AG20443 (cell line): ENCODE data around the gene CREB3.

Experiments
- DNase-seq: peaks from one replicate; pipeline ENCODE4 v3.0.0; 2012; ENCODE audit warnings: low spot score, mixed read lengths

Gene CREB3

GRCh38 chr9:35732185-35732799 lies at the start of gene CREB3, which contains the start of gene TLN1:
Gene CREB3 (plus strand): TSS chr9:35732666. CDS start chr9:35732773, 107 bp downstream.
Gene TLN1 (minus strand): TSS chr9:35732195. CDS start chr9:35725694, 6,501 bp downstream.
- DNase-seq, result peak; percentile 95

GRCh38 chr9:35683323-35683722 lies 49.1 kb upstream of the CREB3 start:
- no peak for DNase-seq

- DNase-seq, result no peak
These were observed 47.5 kb upstream of the CREB3 start for GRCh38 chr9:35684921-35685320.

GRCh38 chr9:35685506-35685905 lies 47.0 kb upstream of the CREB3 start:
- DNase-seq, result no peak

GRCh38 chr9:35686222-35687203 lies 46.0 kb upstream of the CREB3 start:
- DNase-seq, result no peak

GRCh38 chr9:35687306-35687705 lies 45.2 kb upstream of the CREB3 start:
- no peak for DNase-seq

- no peak for DNase-seq
These were observed 44.4 kb upstream of the CREB3 start for GRCh38 chr9:35687972-35688557.

GRCh38 chr9:35688558-35689541 lies 43.6 kb upstream of the CREB3 start:
- DNase-seq, result peak; percentile 54

GRCh38 chr9:35689542-35690293 lies 42.7 kb upstream of the CREB3 start, which contains the start of gene TPM2:
Gene TPM2 (minus strand): TSS chr9:35689925. CDS start chr9:35689817, 108 bp downstream.
- peak; percentile 92 for DNase-seq

GRCh38 chr9:35690294-35690613 lies 42.2 kb upstream of the CREB3 start:
- DNase-seq, result no peak

- DNase-seq, result peak; percentile 87
These were observed 41.7 kb upstream of the CREB3 start for GRCh38 chr9:35690614-35691333.

- no peak for DNase-seq
These were observed 41.2 kb upstream of the CREB3 start for GRCh38 chr9:35691334-35691650.

GRCh38 chr9:35691757-35692301 lies 40.6 kb upstream of the CREB3 start:
- no peak for DNase-seq

GRCh38 chr9:35695943-35696401 lies 36.5 kb upstream of the CREB3 start:
- no peak for DNase-seq

GRCh38 chr9:35696520-35697215 lies 35.8 kb upstream of the CREB3 start:
- DNase-seq, result peak; percentile 68

GRCh38 chr9:35697486-35697885 lies 35.0 kb upstream of the CREB3 start:
- DNase-seq, result no peak

GRCh38 chr9:35698231-35698630 lies 34.2 kb upstream of the CREB3 start:
- no peak for DNase-seq

GRCh38 chr9:35700031-35700430 lies 32.4 kb upstream of the CREB3 start:
- DNase-seq, result no peak

- DNase-seq, result no peak
These were observed 31.5 kb upstream of the CREB3 start for GRCh38 chr9:35700942-35701341.
